ENCODE measurements around the gene PARL.

Gene PARL

DNA sequence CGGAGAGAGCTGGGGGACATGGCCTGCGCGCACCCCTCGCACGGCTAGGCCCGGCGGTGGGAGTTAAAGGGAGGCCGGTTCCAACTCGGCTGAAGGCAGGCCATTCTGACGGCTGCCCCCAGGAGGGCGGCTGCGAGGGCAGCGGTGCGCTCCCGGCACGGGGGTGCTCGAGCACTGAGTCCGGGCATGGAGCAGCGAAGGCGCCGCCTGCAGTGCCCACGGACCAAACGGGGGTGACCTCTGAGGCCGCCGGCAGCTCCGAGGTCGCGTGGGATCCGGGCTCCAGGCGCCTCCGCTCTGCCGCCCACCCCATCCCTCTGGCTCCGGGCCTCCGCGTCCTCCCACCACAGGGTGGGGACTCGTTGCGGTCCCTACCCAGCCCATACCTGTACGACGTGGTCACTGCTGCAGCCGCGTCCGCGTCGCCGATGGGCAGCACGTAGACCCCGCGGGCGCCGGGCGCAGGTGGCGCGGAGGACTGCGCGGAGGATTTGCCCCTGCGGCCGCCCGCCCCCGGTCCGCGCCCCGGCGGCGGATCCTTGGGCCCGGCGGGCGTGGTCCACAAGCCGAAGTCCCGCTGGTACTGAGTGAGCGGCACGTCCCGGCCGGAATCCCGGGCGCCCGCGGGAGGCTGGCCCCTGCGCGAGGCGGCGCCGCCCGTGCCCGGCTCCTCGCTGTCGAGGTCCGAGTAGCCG is 59.8 kb downstream of the PARL start:
- H4K20me1 ChIP-seq (ENCODE audit: insufficient read depth, low read length) = no peaks in the 10 kb centered on the region
- H3K27me3 ChIP-seq (ENCODE audit: low read depth, low read length) = 0 out of 2 replicates have a peak, but pooled peaks cover 3% of the 10 kb centered on the region
- no peak overlapping the region for H2AFZ ChIP-seq (ENCODE audit: low read depth, low read length)
- H3K4me1 ChIP-seq (ENCODE audit: low read length) = peaks cover 3% of the 10 kb centered on the region; the same call in 1 of the 2 replicates
- TF ChIP-seq CTCF (IDR thresholded peaks at IDR 0.05; ENCODE audit: low read depth, low read length) (no peak), EZH2phosphoT487 (IDR thresholded peaks at IDR 0.05; ENCODE audit: low read depth) (no peak)
- peak overlapping the region; percentile 37 for H3K4me2 ChIP-seq (ENCODE audit: low read length)
- peaks cover 7% of the 10 kb centered on the region for H3K36me3 ChIP-seq (replicated peaks; ENCODE audit: low read depth, low read length)
- H3K4me3 ChIP-seq (ENCODE audit: low read length) = peak overlapping the region; percentile 61
- no peak overlapping the region for H3K9ac ChIP-seq (ENCODE audit: low read length)
- no peaks in the 10 kb centered on the region for H3K79me2 ChIP-seq (ENCODE audit: low read length)
- no peak overlapping the region for H3K27ac ChIP-seq (ENCODE audit: low read length)
- no peaks in the 10 kb centered on the region for H3K9me3 ChIP-seq (ENCODE audit: insufficient read depth, low read length)

DNA sequence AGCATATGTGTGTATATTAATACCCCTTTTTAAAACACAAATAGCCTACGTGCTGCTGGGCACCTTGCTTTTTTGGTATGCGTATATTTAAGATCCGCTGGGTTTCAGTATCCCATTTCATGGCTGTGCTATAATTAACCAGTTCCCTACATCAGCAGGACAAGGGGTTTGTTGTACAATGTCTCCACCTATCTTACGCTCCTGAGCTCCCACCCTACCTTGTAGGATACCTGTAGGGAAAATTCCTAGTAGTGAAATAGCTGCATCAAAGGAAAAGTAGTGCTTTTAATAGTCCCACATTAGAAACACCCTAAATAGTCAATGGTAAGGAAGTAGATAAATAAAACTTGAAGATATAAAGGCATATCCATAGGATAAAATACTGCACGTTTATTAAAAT is 60.7 kb downstream of the PARL start:
- Histone ChIP-seq H3K9me3 (ENCODE audit: insufficient read depth, low read length) (no peaks in the 10 kb centered on the region), H3K79me2 (ENCODE audit: low read length) (no peaks in the 10 kb centered on the region), H3K27me3 (ENCODE audit: low read depth, low read length) (0 out of 2 replicates have a peak, but pooled peaks cover 3% of the 10 kb centered on the region), H3K27ac (ENCODE audit: low read length) (no peak overlapping the region), H3K4me3 (ENCODE audit: low read length) (no peak overlapping the region), H3K36me3 (replicated peaks; ENCODE audit: low read depth, low read length) (no peaks in the 10 kb centered on the region), H3K4me1 (ENCODE audit: low read length) (peaks cover 3% of the 10 kb centered on the region; the same call in 1 of the 2 replicates), H3K4me2 (ENCODE audit: low read length) (0 out of 2 replicates have a peak overlapping the region, but pooled peaks have one; percentile 37), H3K9ac (ENCODE audit: low read length) (no peak overlapping the region), H4K20me1 (ENCODE audit: insufficient read depth, low read length) (no peaks in the 10 kb centered on the region), H2AFZ (ENCODE audit: low read depth, low read length) (no peak overlapping the region)
- TF ChIP-seq EZH2phosphoT487 (IDR thresholded peaks at IDR 0.05; ENCODE audit: low read depth) = no peak
- TF ChIP-seq CTCF (IDR thresholded peaks at IDR 0.05; ENCODE audit: low read depth, low read length) = peak; percentile 17; the same call in 1 of the 2 replicates

- Histone ChIP-seq H3K9ac (ENCODE audit: low read length) (no peak overlapping the region), H3K4me1 (ENCODE audit: low read length) (peaks cover 3% of the 10 kb centered on the region; the same call in 1 of the 2 replicates), H3K27me3 (ENCODE audit: low read depth, low read length) (0 out of 2 replicates have a peak, but pooled peaks cover 3% of the 10 kb centered on the region), H3K36me3 (replicated peaks; ENCODE audit: low read depth, low read length) (no peaks in the 10 kb centered on the region), H3K4me3 (ENCODE audit: low read length) (no peak overlapping the region), H3K9me3 (ENCODE audit: insufficient read depth, low read length) (no peaks in the 10 kb centered on the region), H3K79me2 (ENCODE audit: low read length) (no peaks in the 10 kb centered on the region), H3K4me2 (ENCODE audit: low read length) (no peak overlapping the region), H2AFZ (ENCODE audit: low read depth, low read length) (no peak overlapping the region), H4K20me1 (ENCODE audit: insufficient read depth, low read length) (no peaks in the 10 kb centered on the region), H3K27ac (ENCODE audit: low read length) (no peak overlapping the region)
- TF ChIP-seq EZH2phosphoT487 (IDR thresholded peaks at IDR 0.05; ENCODE audit: low read depth) (no peak), CTCF (IDR thresholded peaks at IDR 0.05; ENCODE audit: low read depth, low read length) (no peak)
Measured at GRCh38 chr3:183822631-183823030, 62.0 kb downstream of the PARL start.

- Histone ChIP-seq H3K9ac (ENCODE audit: low read length) (no peak overlapping the region), H4K20me1 (ENCODE audit: insufficient read depth, low read length) (peaks cover 6% of the 10 kb centered on the region; the same call in 1 of the 2 replicates), H3K4me1 (ENCODE audit: low read length) (peaks cover 15% of the 10 kb centered on the region), H3K4me3 (ENCODE audit: low read length) (no peak overlapping the region), H3K27ac (ENCODE audit: low read length) (no peak overlapping the region), H3K79me2 (ENCODE audit: low read length) (no peaks in the 10 kb centered on the region), H3K27me3 (ENCODE audit: low read depth, low read length) (0 out of 2 replicates have a peak, but pooled peaks cover 3% of the 10 kb centered on the region), H3K4me2 (ENCODE audit: low read length) (no peak overlapping the region), H3K9me3 (ENCODE audit: insufficient read depth, low read length) (no peaks in the 10 kb centered on the region), H2AFZ (ENCODE audit: low read depth, low read length) (no peak overlapping the region), H3K36me3 (replicated peaks; ENCODE audit: low read depth, low read length) (peaks cover 4% of the 10 kb centered on the region)
- TF ChIP-seq CTCF (IDR thresholded peaks at IDR 0.05; ENCODE audit: low read depth, low read length) (no peak), EZH2phosphoT487 (IDR thresholded peaks at IDR 0.05; ENCODE audit: low read depth) (no peak)
Measured at GRCh38 chr3:183819831-183820230, 64.8 kb downstream of the PARL start.

All from OCI-LY3 (cell line).